KMS-11 (cell line): ENCODE data around the gene PADI1.

ENCODE experiments used
- H2AFZ ChIP-seq: fragments of 200-600 bp; sonication (generic); 2 replicates; pipeline ENCODE4 v1.6.1; 2016; ENCODE audit warnings: antibody characterized with exemption, mixed run types, low read depth
- H3K27ac ChIP-seq: fragments of 200-600 bp; sonication (generic); 2 replicates; pipeline ENCODE4 v1.6.1; 2016; ENCODE audit warnings: mild to moderate bottlenecking, mixed run types
- H3K27me3 ChIP-seq: fragments of 200-600 bp; sonication (generic); 2 replicates; pipeline ENCODE4 v1.6.1; 2017; ENCODE audit warnings: mild to moderate bottlenecking, low read depth, mixed run types, moderate library complexity; ENCODE audit not compliant: insufficient read depth
- H3K36me3 ChIP-seq: fragments of 200-600 bp; sonication (generic); 2 replicates; pipeline ENCODE4 v1.6.1; 2017; ENCODE audit warnings: mild to moderate bottlenecking, mixed run types; ENCODE audit not compliant: insufficient read depth
- H3K4me1 ChIP-seq: fragments of 200-600 bp; sonication (generic); 2 replicates; pipeline ENCODE4 v1.6.1; 2016; ENCODE audit warnings: mild to moderate bottlenecking, low read depth, mixed run types; ENCODE audit not compliant: poor library complexity, severe bottlenecking
- H3K4me2 ChIP-seq: fragments of 200-600 bp; sonication (generic); 2 replicates; pipeline ENCODE4 v1.7.0; 2016; ENCODE audit warnings: mild to moderate bottlenecking, mixed run types
- H3K4me3 ChIP-seq: fragments of 200-600 bp; sonication (generic); IDR thresholded peaks from 2 replicates; pipeline ENCODE4 v1.6.1; 2017; ENCODE audit warnings: low read depth, low read length, mixed read lengths; ENCODE audit not compliant: insufficient read depth
- H3K79me2 ChIP-seq: fragments of 200-600 bp; sonication (generic); 2 replicates; pipeline ENCODE4 v1.6.1; 2016; ENCODE audit warnings: low read depth, mixed run types; ENCODE audit not compliant: insufficient read depth
- H3K9ac ChIP-seq: fragments of 200-600 bp; sonication (generic); 2 replicates; pipeline ENCODE4 v1.6.1; 2016; ENCODE audit warnings: mild to moderate bottlenecking, mixed run types
- H4K20me1 ChIP-seq: fragments of 200-600 bp; sonication (generic); 2 replicates; pipeline ENCODE4 v1.6.1; 2016; ENCODE audit warnings: mild to moderate bottlenecking, mixed run types; ENCODE audit not compliant: insufficient read depth
- CTCF ChIP-seq: fragments of 200-600 bp; sonication (generic); conservative IDR thresholded peaks from 2 replicates; pipeline ENCODE4 v1.6.1; 2017; ENCODE audit warnings: low read depth, mild to moderate bottlenecking, antibody characterized with exemption, low read length, moderate library complexity, mixed read lengths

The PADI1 gene

DNA sequence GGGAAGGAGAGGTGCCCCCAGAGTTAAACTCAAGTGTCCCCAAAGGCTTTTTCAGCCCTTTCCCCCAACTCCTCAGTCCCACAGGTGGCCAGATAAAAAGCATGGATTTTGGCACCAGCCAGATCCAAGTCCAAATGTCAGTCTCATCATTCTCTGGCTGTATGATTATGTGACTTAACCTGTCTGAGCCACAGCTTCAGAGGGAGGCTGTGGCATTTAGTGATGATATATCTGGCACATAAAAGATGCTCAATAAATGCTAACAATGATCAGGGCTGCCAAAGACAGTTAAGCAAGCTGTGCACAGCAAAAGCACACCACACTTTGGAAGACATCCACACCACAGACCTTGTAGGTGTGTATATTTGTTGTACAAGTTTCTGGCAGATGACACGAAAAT is 38.3 kb downstream of the PADI1 start:
- Histone ChIP-seq H3K79me2 (no peaks in the 10 kb centered on the region), H3K4me1 (no peaks in the 10 kb centered on the region), H3K9ac (no peak overlapping the region), H3K36me3 (no peaks in the 10 kb centered on the region), H2AFZ (no peak overlapping the region), H3K4me3 (no peak overlapping the region), H3K4me2 (no peak overlapping the region), H3K27me3 (peaks cover 76% of the 10 kb centered on the region), H4K20me1 (no peaks in the 10 kb centered on the region), H3K27ac (no peak overlapping the region)
- TF ChIP-seq CTCF, result no peak

GRCh38 chr1:17244821-17245740 is 40.2 kb downstream of the PADI1 start:
- Histone ChIP-seq H3K4me3 (no peak overlapping the region), H3K79me2 (no peaks in the 10 kb centered on the region), H2AFZ (no peak overlapping the region), H4K20me1 (no peaks in the 10 kb centered on the region), H3K9ac (no peak overlapping the region), H3K4me2 (no peak overlapping the region), H3K27ac (no peak overlapping the region), H3K4me1 (no peaks in the 10 kb centered on the region), H3K36me3 (no peaks in the 10 kb centered on the region), H3K27me3 (peaks cover 74% of the 10 kb centered on the region)
- no peak for TF ChIP-seq CTCF

DNA sequence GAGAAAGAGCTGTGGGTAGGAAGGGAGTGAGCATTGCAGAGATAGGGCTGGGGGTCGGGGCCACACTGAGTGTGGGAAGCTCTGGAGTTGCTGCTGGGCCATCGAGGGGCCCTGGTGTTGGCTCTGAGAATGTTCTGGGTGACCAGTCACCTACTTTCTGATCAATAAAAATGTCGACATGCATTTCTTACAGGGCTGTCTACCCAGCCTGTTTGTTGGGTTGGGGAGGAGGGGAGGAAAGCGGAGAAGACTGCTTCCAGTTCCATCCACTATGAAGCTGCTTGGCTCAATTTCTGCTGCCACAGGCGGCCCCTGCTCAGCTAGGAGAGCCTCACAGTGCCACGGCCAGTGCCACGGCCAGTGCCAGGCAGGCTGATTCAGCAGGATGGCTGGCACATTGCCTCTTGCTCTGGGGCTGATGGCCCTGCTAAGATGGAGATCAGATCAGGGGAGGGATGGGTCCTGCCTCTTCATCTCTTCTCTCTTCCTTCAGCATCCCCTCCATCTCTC is 40.9 kb downstream of the PADI1 start:
- no peak for TF ChIP-seq CTCF
- Histone ChIP-seq H3K36me3 (no peaks in the 10 kb centered on the region), H3K4me3 (no peak overlapping the region), H3K27me3 (peaks cover 66% of the 10 kb centered on the region), H3K4me1 (no peaks in the 10 kb centered on the region), H3K27ac (no peak overlapping the region), H4K20me1 (no peaks in the 10 kb centered on the region), H2AFZ (no peak overlapping the region), H3K79me2 (no peaks in the 10 kb centered on the region), H3K9ac (no peak overlapping the region), H3K4me2 (no peak overlapping the region)

DNA sequence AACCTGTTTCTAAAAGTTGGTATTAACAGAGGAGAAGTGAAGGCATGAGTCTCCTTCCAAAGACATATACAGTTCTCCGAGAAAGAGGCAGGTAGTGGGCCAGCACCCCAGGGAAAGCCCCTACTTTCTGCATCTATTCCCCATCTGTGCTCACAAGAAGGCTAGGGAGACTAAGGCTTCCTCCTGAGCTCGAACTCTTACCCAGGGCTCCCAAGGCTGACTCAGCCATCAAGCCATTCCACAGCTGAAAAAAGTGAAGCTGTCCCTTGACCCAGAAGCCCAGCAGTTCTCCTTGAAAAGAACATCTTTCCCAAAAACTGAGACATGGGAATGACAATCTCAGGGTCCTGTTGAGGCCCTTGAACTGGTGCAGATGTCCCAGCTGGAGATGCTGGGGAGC is 42.0 kb downstream of the PADI1 start:
- Histone ChIP-seq H3K4me3 (no peak overlapping the region), H3K36me3 (no peaks in the 10 kb centered on the region), H2AFZ (no peak overlapping the region), H3K4me1 (no peaks in the 10 kb centered on the region), H3K4me2 (no peak overlapping the region), H3K9ac (no peak overlapping the region), H3K27me3 (peaks cover 61% of the 10 kb centered on the region), H4K20me1 (no peaks in the 10 kb centered on the region), H3K79me2 (no peaks in the 10 kb centered on the region), H3K27ac (no peak overlapping the region)
- TF ChIP-seq CTCF, result no peak
